Lung (tissue), 12 donors: ENCODE results near the gene CAMKK2. TPM values are rescaled to one million over a fixed set of nuclear protein-coding genes. Genes with fewer than 3 reads are reported as not detected.

ENCODE experiments used
- ATAC-seq: fragments of 200-7000 bp; cut with Tn5 transposase; one replicate; pipeline ENCODE4 v1.9.1; 2020; ENCODE audit warnings: moderate number of reproducible peaks; ENCODE audit not compliant: insufficient read depth, low FRiP score
- DNase-seq, 3 donors: peaks; one replicate each; pipeline ENCODE4 v3.0.0-alpha.2; 2013 to 2017
- H3K27ac ChIP-seq, 2 donors: one replicate each; pipeline ENCODE4 v1.5.1; 2013; ENCODE audit warnings: mild to moderate bottlenecking in 2 of 2, moderate library complexity in 2 of 2, control low read depth in 1 of 2, inconsistent platforms in 1 of 2, low read depth in 1 of 2, low read length in 1 of 2
- H3K27me3 ChIP-seq, 3 donors: one replicate each; pipeline ENCODE4 v1.5.1; 2013; ENCODE audit warnings: low read length in 2 of 3; ENCODE audit not compliant: control insufficient read depth in 3 of 3, insufficient read depth in 3 of 3
- H3K36me3 ChIP-seq, 4 donors: one replicate each; pipeline ENCODE4 v1.5.1; 2013; ENCODE audit warnings: low read length in 4 of 4, mild to moderate bottlenecking in 1 of 4, moderate library complexity in 1 of 4; ENCODE audit not compliant: control insufficient read depth in 4 of 4, insufficient read depth in 4 of 4
- H3K4me1 ChIP-seq, 5 donors: one replicate each; pipeline ENCODE4 v1.5.1; 2013; ENCODE audit warnings: low read length in 5 of 5, mild to moderate bottlenecking in 2 of 5, moderate library complexity in 1 of 5; ENCODE audit not compliant: control insufficient read depth in 5 of 5, insufficient read depth in 5 of 5
- H3K4me3 ChIP-seq: one replicate; pipeline ENCODE4 v1.5.1; 2013; ENCODE audit warnings: mild to moderate bottlenecking, control low read depth, moderate library complexity
- H3K9ac ChIP-seq, 2 donors: one replicate each; pipeline ENCODE4 v1.5.1; 2013; ENCODE audit warnings: low read length in 2 of 2, control low read depth in 1 of 2; ENCODE audit not compliant: insufficient read depth in 1 of 2
- H3K9me3 ChIP-seq, 4 donors: one replicate each; pipeline ENCODE4 v1.5.1; 2013; ENCODE audit warnings: low read length in 3 of 4, mild to moderate bottlenecking in 1 of 4, moderate library complexity in 1 of 4; ENCODE audit not compliant: control insufficient read depth in 4 of 4, insufficient read depth in 3 of 4
- CTCF ChIP-seq: IDR thresholded peaks from 2 replicates; pipeline ENCODE4 v1.5.1; 2012; ENCODE audit warnings: mild to moderate bottlenecking; ENCODE audit errors: control extremely low read depth, extremely low read depth
- WGBS, 2 donors: extraction: QIAGEN DNeasy Blood & Tissue Kit; methylation state at CpG; one replicate each; pipeline ENCODE4 v1.1.7; 2013; 5-methylcytosine and 5-hydroxymethylcytosine counted together
- polyA plus RNA-seq, 2 donors: library from polyadenylated mRNA; stranded (reverse); fragments of 200-250 nt; gene quantifications; one replicate each; pipeline ENCODE4 v1.2.1, GENCODE V29; 2013
- total RNA-seq, 2 donors: library from RNA; depleted of rRNA in 1 of 2; stranded (reverse); fragments of >200 nt in 1 of 2; gene quantifications; one replicate each; pipeline ENCODE4 v1.2.1, GENCODE V29; 2014 to 2021
- donor health status: control.
- donor health status: control.
- donor health status: Bipolar disorder and iron deficiency.
- donor health status: healthy.
- donor health status: DM: yes; HTN: yes; CAD: no.

Gene CAMKK2
- total and polyA plus RNA-seq, 4 donors = 12.0 to 46.3 (median 36.0) TPM

GRCh38 chr12:121295116-121295745, 1.3 kb downstream of the CAMKK2 start:
- peak overlapping the region in 1 of 2 donors; percentile 58 for H3K9ac ChIP-seq
- H3K27ac ChIP-seq = peak overlapping the region in 1 of 2 donors; percentile 77
- peak overlapping the region; percentile 78 for H3K4me3 ChIP-seq
- TF ChIP-seq CTCF = no peak
- peaks cover 0 to 5% (median under 1%) of the 10 kb centered on the region in 4 donors for H3K36me3 ChIP-seq
- no peaks in the 10 kb centered on the region for H3K27me3 ChIP-seq
- H3K9me3 ChIP-seq = no peaks in the 10 kb centered on the region
- peaks cover 0 to 18% (median 6%) of the 10 kb centered on the region in 5 donors for H3K4me1 ChIP-seq
- 25 to 38% methylated on average over 7 of the region's 7 CpGs for WGBS, 2 donors
- no peak for ATAC-seq
- no peak for DNase-seq

DNA sequence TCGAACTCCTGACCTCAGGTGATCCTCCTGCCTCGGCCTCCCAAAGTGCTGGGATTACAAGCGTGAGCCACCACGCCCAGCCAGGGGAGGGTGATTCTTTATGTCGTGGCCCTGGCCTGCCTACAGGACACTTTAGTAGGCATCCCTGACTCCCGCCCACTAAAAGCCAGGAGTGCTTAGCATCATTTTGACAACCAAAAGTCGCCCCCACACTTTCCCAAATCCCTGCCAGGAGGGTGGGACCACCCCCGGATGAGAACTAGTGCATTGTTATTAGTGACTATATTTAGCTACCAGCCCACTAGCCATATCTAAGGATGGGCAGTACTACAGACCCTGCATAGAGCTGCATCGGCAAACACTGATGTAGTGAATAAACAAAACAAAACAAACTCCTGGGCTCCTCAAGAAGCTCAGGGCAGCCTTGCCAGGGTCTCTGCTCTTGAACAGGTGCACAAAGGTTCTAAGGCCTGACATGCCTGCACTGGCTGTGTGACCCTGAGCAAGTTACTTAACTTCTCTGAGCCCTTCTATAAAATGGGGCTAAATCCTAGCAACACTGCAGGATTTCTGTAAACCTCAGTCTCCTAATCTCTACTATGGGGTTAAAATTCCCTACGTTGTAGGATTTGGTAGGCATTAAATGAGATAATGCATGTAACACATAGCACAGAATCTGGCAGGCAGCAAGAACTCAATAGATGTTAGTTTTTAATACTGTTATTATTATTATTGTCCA, 2.2 kb downstream of the CAMKK2 start:
- Histone ChIP-seq H3K4me1 (peaks cover 0 to 26% (median 6%) of the 10 kb centered on the region in 5 donors), H3K9ac (no peak overlapping the region), H3K9me3 (no peaks in the 10 kb centered on the region), H3K4me3 (no peak overlapping the region), H3K27ac (no peak overlapping the region), H3K27me3 (no peaks in the 10 kb centered on the region), H3K36me3 (peaks cover 0 to 5% (median under 1%) of the 10 kb centered on the region in 4 donors)
- DNase-seq (no peak), ATAC-seq (no peak)
- 81 to 87% methylated on average over 9 to 10 of the region's 10 CpGs for WGBS, 2 donors
- TF ChIP-seq CTCF = no peak

- Histone ChIP-seq H3K9me3 (no peaks in the 10 kb centered on the region), H3K9ac (no peak overlapping the region), H3K27ac (no peak overlapping the region), H3K4me3 (no peak overlapping the region), H3K36me3 (peaks cover 0 to 5% (median under 1%) of the 10 kb centered on the region in 4 donors), H3K4me1 (peaks cover 0 to 32% (median 6%) of the 10 kb centered on the region in 5 donors), H3K27me3 (no peaks in the 10 kb centered on the region)
- DNase-seq (no peak), ATAC-seq (no peak)
- TF ChIP-seq CTCF = no peak
- WGBS, 2 donors = 37 to 79% methylated on average over 4 of the region's 4 CpGs
Measured at GRCh38 chr12:121293603-121294002, 2.9 kb downstream of the CAMKK2 start.
